Measurements from ENCODE around the gene CASD1.
A peak's percentile ranks its signal among the peaks of the same experiment; 100 is the strongest.

Gene CASD1

GRCh38 chr7:94561841-94562514 lies 52.4 kb downstream of the CASD1 start:
- Histone ChIP-seq H2AK5ac (ENCODE audit: low read length) (no peak overlapping the region), H3K4me3 (ENCODE audit: low read depth, low read length) (no peak overlapping the region), H2BK12ac (ENCODE audit: low read length) (no peak overlapping the region), H3K14ac (ENCODE audit: low read length) (no peak overlapping the region), H3K4me2 (ENCODE audit: low read length) (no peak overlapping the region), H2BK120ac (ENCODE audit: insufficient read depth, low read length, poor library complexity) (no peak overlapping the region), H3K4me1 (ENCODE audit: control insufficient read depth in 1 of 2, insufficient read depth in 2 of 2, low read length in 2 of 2) (no peaks in the 10 kb centered on the region), H3K79me1 (ENCODE audit: low read length) (no peaks in the 10 kb centered on the region), H3K27me3 (ENCODE audit: insufficient read depth, low read length) (no peaks in the 10 kb centered on the region), H4K91ac (ENCODE audit: low read depth, low read length) (no peak overlapping the region), H3K9ac (ENCODE audit: low read length) (no peak overlapping the region), H3K79me2 (ENCODE audit: control insufficient read depth, insufficient read depth, low read length, poor library complexity) (no peaks in the 10 kb centered on the region), H4K12ac (ENCODE audit: low read depth, low read length) (no peak overlapping the region), H4K8ac (ENCODE audit: low read depth, low read length) (no peak overlapping the region), H2AFZ (ENCODE audit: insufficient read depth, low read length, poor library complexity) (no peak overlapping the region), H3K4ac (ENCODE audit: low read depth, low read length) (no peak overlapping the region), H3K27ac (ENCODE audit: low read depth, low read length) (no peak overlapping the region), H3K9me3 (ENCODE audit: insufficient read depth, low read depth, low read length) (no peaks in the 10 kb centered on the region), H2BK5ac (ENCODE audit: low read depth, low read length, poor library complexity) (no peak overlapping the region), H3K18ac (ENCODE audit: low read length) (no peak overlapping the region), H3K36me3 (ENCODE audit: control insufficient read depth in 1 of 2, insufficient read depth in 2 of 2, low read length in 2 of 2) (no peaks in the 10 kb centered on the region), H3K23ac (ENCODE audit: low read length) (no peak overlapping the region)
- DNase-seq, result peak in 1 of 2 donors; percentile 34
- WGBS (ENCODE audit: extremely low coverage, insufficient coverage, insufficient read length), result no CpG with 5 or more reads among the region's 2 CpGs

GRCh38 chr7:94562525-94562924 lies 52.9 kb downstream of the CASD1 start:
- WGBS (ENCODE audit: extremely low coverage, insufficient coverage, insufficient read length), result no CpG with 5 or more reads among the region's 3 CpGs
- Histone ChIP-seq H3K4me1 (ENCODE audit: control insufficient read depth in 1 of 2, insufficient read depth in 2 of 2, low read length in 2 of 2) (no peaks in the 10 kb centered on the region), H2BK12ac (ENCODE audit: low read length) (no peak overlapping the region), H4K8ac (ENCODE audit: low read depth, low read length) (no peak overlapping the region), H3K4ac (ENCODE audit: low read depth, low read length) (no peak overlapping the region), H2BK120ac (ENCODE audit: insufficient read depth, low read length, poor library complexity) (no peak overlapping the region), H3K79me1 (ENCODE audit: low read length) (no peaks in the 10 kb centered on the region), H2AK5ac (ENCODE audit: low read length) (no peak overlapping the region), H3K27me3 (ENCODE audit: insufficient read depth, low read length) (no peaks in the 10 kb centered on the region), H3K36me3 (ENCODE audit: control insufficient read depth in 1 of 2, insufficient read depth in 2 of 2, low read length in 2 of 2) (no peaks in the 10 kb centered on the region), H3K14ac (ENCODE audit: low read length) (no peak overlapping the region), H4K12ac (ENCODE audit: low read depth, low read length) (no peak overlapping the region), H3K79me2 (ENCODE audit: control insufficient read depth, insufficient read depth, low read length, poor library complexity) (no peaks in the 10 kb centered on the region), H2AFZ (ENCODE audit: insufficient read depth, low read length, poor library complexity) (no peak overlapping the region), H3K4me2 (ENCODE audit: low read length) (no peak overlapping the region), H2BK5ac (ENCODE audit: low read depth, low read length, poor library complexity) (no peak overlapping the region), H3K18ac (ENCODE audit: low read length) (no peak overlapping the region), H3K23ac (ENCODE audit: low read length) (peak overlapping the region; percentile 21), H3K27ac (ENCODE audit: low read depth, low read length) (no peak overlapping the region), H4K91ac (ENCODE audit: low read depth, low read length) (no peak overlapping the region), H3K4me3 (ENCODE audit: low read depth, low read length) (no peak overlapping the region), H3K9ac (ENCODE audit: low read length) (no peak overlapping the region), H3K9me3 (ENCODE audit: insufficient read depth, low read depth, low read length) (no peaks in the 10 kb centered on the region)
- no peak for DNase-seq

- Histone ChIP-seq H2AK5ac (ENCODE audit: low read length) (no peak overlapping the region), H4K12ac (ENCODE audit: low read depth, low read length) (no peak overlapping the region), H3K4me2 (ENCODE audit: low read length) (no peak overlapping the region), H3K36me3 (ENCODE audit: control insufficient read depth in 1 of 2, insufficient read depth in 2 of 2, low read length in 2 of 2) (no peaks in the 10 kb centered on the region), H3K27ac (ENCODE audit: low read depth, low read length) (no peak overlapping the region), H2BK5ac (ENCODE audit: low read depth, low read length, poor library complexity) (no peak overlapping the region), H3K23ac (ENCODE audit: low read length) (peak overlapping the region; percentile 34), H4K91ac (ENCODE audit: low read depth, low read length) (no peak overlapping the region), H2AFZ (ENCODE audit: insufficient read depth, low read length, poor library complexity) (no peak overlapping the region), H4K8ac (ENCODE audit: low read depth, low read length) (no peak overlapping the region), H3K9me3 (ENCODE audit: insufficient read depth, low read depth, low read length) (no peaks in the 10 kb centered on the region), H3K27me3 (ENCODE audit: insufficient read depth, low read length) (no peaks in the 10 kb centered on the region), H3K79me1 (ENCODE audit: low read length) (no peaks in the 10 kb centered on the region), H3K79me2 (ENCODE audit: control insufficient read depth, insufficient read depth, low read length, poor library complexity) (no peaks in the 10 kb centered on the region), H3K18ac (ENCODE audit: low read length) (no peak overlapping the region), H2BK120ac (ENCODE audit: insufficient read depth, low read length, poor library complexity) (no peak overlapping the region), H3K4me3 (ENCODE audit: low read depth, low read length) (no peak overlapping the region), H2BK12ac (ENCODE audit: low read length) (no peak overlapping the region), H3K9ac (ENCODE audit: low read length) (no peak overlapping the region), H3K4ac (ENCODE audit: low read depth, low read length) (no peak overlapping the region), H3K14ac (ENCODE audit: low read length) (no peak overlapping the region), H3K4me1 (ENCODE audit: control insufficient read depth in 1 of 2, insufficient read depth in 2 of 2, low read length in 2 of 2) (no peaks in the 10 kb centered on the region)
- no peak for DNase-seq
- no CpG with 5 or more reads among the region's 4 CpGs for WGBS (ENCODE audit: extremely low coverage, insufficient coverage, insufficient read length)
These were observed 55.8 kb downstream of the CASD1 start for GRCh38 chr7:94565247-94565894.

- Histone ChIP-seq H3K27me3 (ENCODE audit: insufficient read depth, low read length) (no peaks in the 10 kb centered on the region), H3K4me3 (ENCODE audit: low read depth, low read length) (no peak overlapping the region), H3K79me2 (ENCODE audit: control insufficient read depth, insufficient read depth, low read length, poor library complexity) (no peaks in the 10 kb centered on the region), H3K4ac (ENCODE audit: low read depth, low read length) (no peak overlapping the region), H2AK5ac (ENCODE audit: low read length) (no peak overlapping the region), H2BK12ac (ENCODE audit: low read length) (no peak overlapping the region), H4K8ac (ENCODE audit: low read depth, low read length) (no peak overlapping the region), H3K79me1 (ENCODE audit: low read length) (no peaks in the 10 kb centered on the region), H3K4me2 (ENCODE audit: low read length) (no peak overlapping the region), H2BK5ac (ENCODE audit: low read depth, low read length, poor library complexity) (no peak overlapping the region), H3K9ac (ENCODE audit: low read length) (no peak overlapping the region), H3K9me3 (ENCODE audit: insufficient read depth, low read depth, low read length) (peaks cover 3% of the 10 kb centered on the region), H3K23ac (ENCODE audit: low read length) (no peak overlapping the region), H3K14ac (ENCODE audit: low read length) (no peak overlapping the region), H4K91ac (ENCODE audit: low read depth, low read length) (no peak overlapping the region), H2BK120ac (ENCODE audit: insufficient read depth, low read length, poor library complexity) (no peak overlapping the region), H2AFZ (ENCODE audit: insufficient read depth, low read length, poor library complexity) (no peak overlapping the region), H3K27ac (ENCODE audit: low read depth, low read length) (no peak overlapping the region), H3K18ac (ENCODE audit: low read length) (no peak overlapping the region), H3K4me1 (ENCODE audit: control insufficient read depth in 1 of 2, insufficient read depth in 2 of 2, low read length in 2 of 2) (no peaks in the 10 kb centered on the region), H4K12ac (ENCODE audit: low read depth, low read length) (no peak overlapping the region), H3K36me3 (ENCODE audit: control insufficient read depth in 1 of 2, insufficient read depth in 2 of 2, low read length in 2 of 2) (no peaks in the 10 kb centered on the region)
- DNase-seq, result peak in 1 of 2 donors; percentile 13
These were observed 57.8 kb downstream of the CASD1 start for GRCh38 chr7:94567396-94567795.

Data from trophoblast cell (in vitro differentiated cells and primary cell).